HuH-7 (cell line): Measurements from ENCODE around the gene TTC12.

ENCODE experiments used
- DNase-seq: peaks from one replicate; pipeline ENCODE4 v3.0.0; 2011; ENCODE audit warnings: low spot score

Gene TTC12, protein sequence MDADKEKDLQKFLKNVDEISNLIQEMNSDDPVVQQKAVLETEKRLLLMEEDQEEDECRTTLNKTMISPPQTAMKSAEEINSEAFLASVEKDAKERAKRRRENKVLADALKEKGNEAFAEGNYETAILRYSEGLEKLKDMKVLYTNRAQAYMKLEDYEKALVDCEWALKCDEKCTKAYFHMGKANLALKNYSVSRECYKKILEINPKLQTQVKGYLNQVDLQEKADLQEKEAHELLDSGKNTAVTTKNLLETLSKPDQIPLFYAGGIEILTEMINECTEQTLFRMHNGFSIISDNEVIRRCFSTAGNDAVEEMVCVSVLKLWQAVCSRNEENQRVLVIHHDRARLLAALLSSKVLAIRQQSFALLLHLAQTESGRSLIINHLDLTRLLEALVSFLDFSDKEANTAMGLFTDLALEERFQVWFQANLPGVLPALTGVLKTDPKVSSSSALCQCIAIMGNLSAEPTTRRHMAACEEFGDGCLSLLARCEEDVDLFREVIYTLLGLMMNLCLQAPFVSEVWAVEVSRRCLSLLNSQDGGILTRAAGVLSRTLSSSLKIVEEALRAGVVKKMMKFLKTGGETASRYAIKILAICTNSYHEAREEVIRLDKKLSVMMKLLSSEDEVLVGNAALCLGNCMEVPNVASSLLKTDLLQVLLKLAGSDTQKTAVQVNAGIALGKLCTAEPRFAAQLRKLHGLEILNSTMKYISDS

DNA sequence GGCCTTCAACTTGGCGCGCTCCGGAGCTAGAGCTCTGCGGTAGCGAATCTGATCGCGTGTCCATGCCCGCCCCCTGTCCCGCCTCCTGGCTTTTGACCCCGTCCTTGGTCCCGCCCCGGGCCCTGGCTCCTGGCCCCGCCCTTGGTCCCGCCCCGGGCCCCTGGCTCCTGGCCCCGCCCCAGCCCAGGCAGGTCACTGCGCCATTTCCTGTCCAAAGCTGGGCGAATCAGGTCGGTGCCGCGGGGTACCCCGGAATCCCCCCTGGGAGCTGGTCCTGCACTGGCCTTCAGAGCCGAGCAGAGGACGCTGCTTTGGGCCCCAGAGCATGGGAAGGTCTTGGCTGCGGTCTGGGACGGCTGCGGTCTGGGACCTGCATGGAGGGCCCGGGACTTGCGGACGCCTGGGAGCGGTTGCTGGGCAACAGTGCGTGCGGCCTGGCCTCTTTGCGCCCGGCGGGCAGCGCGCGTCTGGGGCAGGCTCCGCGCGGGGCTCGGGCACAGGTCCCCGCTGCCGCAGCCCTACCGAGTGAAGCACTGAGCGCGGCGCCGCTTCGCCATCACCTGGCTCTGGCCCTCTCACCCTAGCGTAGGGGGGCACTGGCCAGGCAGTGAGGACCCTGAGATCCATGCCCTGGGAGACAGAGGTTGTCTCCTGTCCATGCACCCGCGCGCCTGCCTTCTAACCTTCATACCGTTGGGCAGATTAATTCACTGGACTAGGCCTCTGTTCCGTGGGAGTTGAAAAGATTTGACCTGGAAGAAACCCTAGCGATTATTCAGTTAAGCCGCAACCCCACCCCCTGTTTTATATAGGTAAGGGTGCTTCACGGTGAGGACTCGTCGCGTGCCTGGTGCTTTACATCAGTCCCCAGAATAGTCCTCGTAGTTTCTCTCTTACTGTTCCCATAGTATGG lies at the start of gene TTC12:
Gene TTC12 (plus strand): TSS at position 195 of the 913 bp plus-strand sequence. CDS start 1,675 bp downstream, outside the sequence.
- DNase-seq: peak; percentile 79

DNA sequence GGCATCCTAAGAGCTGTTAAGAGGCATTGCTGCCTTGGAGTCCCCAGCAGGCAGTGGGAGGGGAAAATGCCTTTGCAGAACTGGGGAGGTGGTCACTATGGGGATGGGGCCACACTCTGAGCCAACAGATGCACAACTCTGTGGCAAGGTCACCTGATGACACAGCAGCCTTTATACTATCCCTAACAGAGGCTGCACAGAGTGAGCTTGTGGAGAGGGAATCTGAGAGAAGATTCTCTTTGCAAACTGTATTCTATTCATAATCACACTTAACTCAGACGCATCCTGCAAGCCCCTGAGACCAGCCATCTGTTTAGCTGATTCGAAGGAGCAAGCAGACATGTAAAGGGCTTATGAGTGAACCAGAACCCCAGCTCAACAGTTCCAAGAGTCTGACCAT lies 49.0 kb upstream of the TTC12 start:
- no peak for DNase-seq

DNA sequence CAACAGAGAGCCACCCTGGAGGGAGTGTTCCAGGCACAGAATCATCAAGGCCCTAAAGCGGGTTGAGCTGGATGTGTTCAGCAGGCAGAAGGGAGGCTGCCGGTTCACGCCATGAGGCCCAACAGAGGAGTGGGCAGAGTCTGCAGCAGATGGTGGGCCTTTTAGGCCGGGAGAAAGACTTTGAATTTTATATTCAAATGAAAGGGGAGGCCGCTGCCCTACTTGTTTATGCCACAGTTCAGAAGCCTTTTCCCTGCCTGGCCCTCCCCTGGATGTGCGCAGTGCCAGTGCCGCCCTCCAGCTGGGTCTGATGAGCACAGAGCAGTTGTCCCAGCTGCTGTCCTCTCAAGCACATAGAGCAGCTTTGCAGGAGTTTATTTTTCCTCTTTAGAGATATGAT lies 46.9 kb upstream of the TTC12 start:
- no peak for DNase-seq

DNA sequence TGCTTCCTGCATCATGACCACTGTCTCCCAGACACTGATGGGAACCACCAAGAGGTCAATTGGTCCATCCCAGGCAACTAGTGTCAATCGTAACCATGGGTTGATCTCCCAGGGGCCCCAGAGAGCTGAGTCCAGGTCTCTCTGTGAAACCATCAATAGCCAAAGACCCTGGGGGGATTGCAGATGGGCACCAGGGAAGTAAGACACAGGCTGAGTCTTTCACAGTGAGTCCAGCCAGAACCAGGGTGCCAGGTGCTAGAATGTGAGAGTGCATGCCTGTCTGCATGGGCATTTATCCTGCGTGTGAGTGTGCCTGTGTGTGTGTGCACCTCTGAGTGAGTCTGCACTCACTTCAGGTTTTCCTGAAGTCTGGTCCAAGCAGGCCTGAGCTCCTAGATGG lies 45.3 kb upstream of the TTC12 start:
- no peak for DNase-seq

DNA sequence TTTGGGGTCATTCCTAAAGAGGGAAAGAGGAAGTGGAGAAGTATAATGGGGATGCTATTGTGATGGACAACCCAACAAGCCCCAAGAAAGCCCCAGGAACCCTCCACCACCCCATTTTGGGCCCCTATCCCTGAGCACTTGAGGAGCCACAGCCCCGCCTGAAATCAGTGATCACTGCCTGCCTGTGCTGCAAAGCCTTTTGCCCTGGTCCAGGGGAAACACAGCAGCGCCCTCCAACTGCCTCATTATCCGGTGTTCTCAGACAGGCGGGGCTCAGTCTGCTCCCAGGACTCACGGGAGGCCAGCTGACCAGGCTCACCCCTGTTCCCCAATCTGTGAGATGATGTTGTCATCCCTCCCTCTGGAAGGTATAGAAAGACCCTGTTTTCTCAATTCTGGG lies 44.7 kb upstream of the TTC12 start:
- no peak for DNase-seq

DNA sequence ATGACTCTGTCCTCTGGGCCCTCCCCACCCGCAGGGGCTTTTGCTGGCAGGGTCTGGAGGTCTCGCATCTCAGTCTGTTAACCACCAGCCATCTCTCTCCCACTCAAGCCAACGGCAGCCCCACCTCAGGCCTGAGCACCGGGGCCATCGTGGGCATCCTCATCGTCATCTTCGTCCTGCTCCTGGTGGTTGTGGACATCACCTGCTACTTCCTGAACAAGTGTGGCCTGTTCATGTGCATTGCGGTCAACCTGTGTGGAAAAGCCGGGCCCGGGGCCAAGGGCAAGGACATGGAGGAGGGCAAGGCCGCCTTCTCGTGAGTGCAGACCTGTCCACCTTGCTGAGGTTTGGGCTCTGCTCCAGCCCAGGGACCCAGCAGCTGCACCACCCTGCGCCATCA lies 44.3 kb upstream of the TTC12 start:
- no peak for DNase-seq

DNA sequence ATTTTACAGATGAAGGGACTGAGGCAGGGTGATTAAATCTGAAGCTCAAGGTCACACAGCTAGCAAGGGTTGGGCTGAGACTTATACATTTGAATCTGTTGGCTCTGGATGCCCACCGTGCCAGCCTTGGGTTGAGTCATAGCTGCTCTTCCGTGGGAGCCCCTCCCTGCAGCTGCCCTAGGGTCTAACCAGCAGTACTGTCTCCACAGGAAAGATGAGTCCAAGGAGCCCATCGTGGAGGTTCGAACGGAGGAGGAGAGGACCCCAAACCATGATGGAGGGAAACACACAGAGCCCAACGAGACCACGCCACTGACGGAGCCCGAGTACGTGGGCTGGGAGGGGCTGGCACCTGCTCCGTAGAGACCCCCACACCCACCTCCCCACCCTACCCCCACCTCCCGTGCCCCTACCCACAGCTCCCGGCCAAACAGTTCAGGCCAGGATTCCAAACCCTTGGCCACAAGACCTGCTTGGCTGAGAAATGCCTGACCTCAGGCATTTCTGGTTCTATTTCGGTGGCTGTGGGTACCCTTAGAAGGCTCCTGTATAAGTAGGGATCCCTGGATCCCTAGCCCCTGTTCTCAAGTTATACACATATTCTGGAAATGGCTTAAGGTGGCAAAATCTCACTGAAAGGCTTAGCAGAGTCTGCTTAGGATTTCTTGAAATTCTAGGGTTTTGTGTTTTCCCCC lies 42.7 kb upstream of the TTC12 start:
- DNase-seq: no peak

DNA sequence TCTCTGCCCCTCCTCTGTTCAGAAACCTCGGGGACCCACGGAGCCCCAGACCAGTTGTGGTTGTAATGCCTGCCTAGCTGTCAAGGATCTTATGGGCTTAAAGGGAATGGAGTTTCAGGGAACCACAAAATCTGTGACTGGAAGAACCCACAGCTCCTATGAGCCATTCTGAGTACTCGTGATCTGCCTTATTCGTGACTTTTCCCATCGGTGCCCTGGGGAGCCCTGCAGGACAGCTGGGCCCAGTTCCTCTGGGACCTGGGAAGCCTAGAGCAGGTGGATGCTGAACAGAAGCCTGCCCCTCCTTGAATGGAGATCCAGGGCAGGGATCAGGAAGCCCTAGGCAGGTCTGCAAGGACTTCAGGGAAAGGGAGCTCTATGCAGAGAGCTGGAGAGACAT lies 42.1 kb upstream of the TTC12 start:
- no peak for DNase-seq

DNA sequence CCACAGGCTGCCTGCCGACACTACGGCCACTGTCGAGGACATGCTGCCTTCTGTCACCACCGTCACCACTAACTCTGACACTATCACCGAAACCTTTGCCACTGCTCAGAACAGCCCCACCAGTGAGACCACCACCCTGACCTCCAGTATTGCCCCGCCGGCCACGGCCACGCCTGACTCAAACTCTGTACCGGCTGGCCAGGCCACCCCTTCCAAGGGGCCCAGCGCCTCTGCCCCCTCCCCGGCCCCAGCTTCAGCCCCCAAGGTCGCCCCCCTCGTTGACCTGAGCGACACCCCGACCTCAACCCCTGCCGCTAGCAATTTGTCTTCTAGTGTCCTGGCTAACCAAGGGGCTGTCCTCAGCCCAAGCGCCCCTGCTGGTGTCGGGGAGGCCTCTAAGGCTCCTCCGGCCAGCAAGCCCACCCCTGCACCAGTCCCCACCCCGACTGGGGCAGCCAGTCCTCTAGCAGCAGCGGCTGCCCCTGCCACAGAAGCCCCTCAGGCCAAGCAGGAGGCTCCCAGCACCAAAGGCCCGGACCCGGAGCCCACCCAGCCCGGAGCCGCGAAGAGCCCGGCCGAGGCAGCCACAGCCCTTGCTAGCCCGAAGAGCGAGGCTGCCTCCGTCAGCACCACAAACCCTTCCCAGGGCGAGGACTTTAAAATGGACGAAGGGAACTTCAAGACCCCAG lies 41.3 kb upstream of the TTC12 start:
- DNase-seq: no peak

DNA sequence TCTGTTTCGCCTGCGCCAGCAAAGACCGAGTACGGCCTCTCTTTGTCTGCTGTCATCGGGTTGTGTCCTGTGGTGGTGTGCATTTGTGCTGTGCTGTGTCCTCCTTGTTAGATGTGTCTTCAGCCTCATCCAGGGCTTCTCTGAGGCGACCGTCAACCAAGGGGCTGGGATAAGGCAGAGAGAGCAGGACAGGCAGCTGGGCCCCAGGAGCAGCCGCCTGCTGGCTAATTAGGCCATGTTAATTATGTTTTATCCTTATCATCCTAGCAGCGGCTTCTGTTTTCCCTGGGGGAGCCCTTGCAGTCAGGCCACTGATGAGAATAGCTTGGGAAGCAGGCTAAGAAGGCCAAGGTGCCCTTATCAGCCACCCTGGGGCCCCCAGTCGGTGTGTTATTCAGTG lies 40.7 kb upstream of the TTC12 start:
- DNase-seq: no peak

DNA sequence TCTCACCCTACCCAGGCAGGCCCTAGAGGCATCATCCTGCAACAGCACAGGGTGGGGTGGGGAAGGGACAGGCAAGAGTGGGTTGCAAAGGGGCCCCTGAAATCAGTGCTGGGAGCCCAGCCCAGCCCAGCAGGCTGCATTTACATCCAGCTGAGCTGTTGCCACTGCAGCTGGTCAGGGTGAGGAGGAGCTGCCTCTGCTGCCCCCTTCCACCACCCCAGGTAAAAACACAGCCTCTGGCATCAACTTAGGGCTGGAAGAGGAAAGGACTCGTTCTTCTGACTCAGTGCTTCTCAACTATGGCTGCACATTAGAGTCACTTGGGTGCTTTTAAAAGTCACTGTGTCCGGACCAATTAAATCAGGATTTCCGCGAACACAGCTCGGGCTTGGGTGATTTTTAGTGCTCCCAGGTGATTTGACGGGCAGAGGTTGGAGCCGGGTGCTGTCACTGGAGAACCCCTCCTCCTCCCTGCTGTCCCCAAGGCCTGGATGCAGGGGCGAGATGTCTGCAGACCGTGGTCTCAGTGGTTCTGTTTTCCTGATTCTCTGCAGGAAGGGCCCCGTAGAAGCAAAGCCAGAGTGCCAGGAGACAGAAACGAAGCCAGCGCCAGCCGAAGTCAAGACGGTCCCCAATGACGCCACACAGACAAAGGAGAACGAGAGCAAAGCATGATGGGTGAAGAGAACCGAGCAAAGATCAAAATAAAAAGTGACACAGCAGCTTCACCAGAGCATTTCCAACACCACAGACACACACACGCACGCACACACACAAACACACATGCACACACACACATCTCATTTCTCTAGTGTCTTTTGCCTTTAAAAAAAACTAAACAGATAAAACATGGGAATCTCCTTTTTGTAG lies 39.4 kb upstream of the TTC12 start:
- peak; percentile 36 for DNase-seq

DNA sequence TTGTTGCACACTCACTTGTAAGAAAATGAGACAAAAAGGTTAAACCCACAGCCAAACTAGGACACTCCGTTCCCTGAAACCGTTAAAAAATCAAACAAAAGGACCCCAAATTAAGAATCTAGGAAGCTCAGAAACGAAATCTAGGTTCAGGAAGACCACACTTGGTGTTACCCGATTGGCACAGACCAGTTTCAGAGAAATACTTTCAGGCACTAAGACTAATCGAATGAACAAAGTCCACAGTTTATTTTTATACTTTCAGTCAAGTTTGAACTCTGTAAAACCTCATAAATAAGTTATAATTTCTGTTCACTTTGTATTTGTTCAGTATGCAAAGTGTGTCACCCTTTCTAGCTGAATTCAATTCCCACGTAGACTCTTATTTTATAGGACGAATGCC lies 38.8 kb upstream of the TTC12 start:
- no peak for DNase-seq

DNA sequence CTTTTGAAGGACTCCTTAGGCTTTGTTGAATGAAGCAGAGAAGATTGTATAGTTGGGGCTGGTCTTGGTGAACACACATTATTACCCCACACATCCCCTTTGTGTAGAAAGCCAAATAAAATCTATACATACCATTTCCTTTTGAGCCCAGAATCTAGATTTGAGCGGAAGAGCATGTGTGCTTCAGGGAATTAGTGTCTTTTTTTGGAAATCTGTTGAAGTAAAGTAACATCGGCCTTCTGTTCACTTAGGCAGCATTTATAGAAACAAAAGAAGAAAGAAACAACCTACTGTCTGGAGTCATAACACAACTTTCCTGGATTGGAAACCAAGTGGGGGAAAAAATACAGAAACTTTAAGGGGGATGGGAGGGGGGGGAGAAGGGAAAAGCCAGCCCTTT lies 37.9 kb upstream of the TTC12 start:
- no peak for DNase-seq

DNA sequence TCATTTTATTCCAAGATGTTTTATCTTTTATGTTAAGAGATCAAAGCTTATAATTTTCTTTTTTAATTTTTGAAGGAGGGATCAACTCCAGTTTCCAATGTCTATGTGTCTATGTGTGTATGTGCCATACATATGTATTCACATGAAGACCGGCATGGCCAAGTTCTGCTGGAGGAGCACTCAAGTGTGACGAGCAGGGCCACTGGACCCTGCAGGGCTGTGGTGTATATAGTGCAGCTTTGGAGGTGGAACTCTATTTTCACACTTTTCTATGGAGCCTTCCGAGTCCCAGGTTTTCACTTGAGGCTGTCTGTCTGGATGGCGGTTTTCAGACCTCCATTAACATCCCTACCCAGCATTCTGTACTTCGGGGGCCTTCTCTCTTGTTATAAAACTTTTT lies 36.5 kb upstream of the TTC12 start:
- no peak for DNase-seq

DNA sequence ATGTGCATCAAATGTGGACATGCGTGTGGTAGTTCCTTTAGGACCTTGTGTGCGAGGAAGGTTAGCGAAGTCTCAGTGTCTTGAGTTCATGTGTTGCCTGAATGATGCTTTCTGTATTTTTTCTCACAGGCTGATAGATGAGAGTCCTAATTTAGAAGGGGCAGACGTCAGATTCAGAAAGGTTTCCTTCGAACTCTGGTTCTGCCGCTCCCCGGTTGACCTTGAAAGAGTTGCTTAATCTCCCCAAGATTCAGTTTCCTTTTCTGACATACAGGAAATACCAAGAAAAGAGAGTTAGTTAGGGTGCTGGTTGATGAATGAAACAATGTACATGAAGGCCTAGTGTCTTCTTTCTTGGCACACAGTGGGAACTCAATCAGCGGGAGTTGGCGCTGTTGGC lies 35.9 kb upstream of the TTC12 start:
- DNase-seq: no peak

DNA sequence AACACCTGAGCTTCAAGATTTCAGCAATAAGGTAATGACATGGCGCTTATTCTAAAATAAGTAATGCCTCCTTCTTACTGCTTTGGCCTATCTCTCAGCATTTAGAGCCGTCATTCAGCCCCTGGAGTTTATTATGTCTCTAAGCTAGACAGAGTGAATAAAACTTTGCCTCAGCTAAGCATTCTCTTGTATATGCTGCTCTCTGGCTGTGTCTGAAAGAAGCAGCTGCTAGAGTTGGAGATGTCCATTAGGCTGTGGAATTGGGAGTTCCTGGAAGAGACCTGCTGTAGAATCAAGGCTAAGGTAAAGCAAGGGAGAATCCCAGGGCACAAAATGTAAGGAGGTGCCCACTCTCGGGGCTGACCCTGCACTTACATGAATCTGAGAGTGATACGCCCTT lies 35.5 kb upstream of the TTC12 start:
- no peak for DNase-seq

DNA sequence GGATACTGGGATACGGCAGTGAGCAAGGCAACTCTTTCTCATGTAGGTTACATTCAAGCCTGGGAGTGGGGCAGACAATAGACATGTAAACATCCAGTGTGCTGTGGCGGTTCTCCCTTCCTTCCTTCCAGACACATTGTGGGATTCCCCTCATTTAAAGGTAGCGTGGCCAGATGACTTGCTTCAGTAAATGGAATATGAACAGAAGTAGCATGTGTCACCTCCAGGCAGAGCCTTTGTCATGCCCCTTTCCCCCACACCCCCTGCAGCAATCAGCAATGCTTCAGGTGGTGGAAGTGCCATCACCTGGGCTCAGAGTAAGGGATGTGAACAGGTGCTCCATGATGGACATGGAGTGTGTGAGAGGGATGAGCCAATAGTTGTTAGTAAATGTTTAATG lies 34.8 kb upstream of the TTC12 start:
- no peak for DNase-seq

DNA sequence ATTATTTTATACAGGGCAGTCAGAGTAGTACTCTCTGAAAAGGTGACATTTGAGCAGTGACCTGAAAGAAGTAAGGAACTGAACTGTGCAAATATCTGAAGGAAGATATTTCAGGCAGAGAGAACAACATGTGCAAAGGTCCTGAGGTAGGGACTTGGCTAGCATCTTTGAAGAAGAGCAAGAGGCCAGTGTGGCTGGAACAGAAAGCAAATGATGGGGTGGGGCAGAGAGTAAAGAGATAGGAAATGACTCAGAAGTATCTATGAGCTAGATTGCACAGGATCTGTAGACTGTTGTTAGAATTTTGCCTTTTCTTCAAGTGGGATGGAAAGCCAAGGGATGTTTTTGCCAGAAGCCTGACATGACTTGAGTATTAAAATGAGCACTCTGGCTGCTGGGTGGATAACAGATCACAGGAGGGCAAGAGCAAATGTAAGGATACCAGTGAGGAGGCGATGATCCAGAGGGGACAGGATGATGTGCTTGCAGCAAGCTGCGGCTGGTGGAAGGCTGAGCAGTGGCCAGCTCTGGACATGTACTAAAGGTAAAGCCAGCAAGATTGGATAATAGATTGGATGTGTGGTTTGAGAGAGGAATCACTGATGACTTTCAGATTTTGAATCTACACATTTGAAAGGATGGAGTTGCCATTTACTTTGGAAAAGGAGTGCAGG lies 33.2 kb upstream of the TTC12 start:
- no peak for DNase-seq

DNA sequence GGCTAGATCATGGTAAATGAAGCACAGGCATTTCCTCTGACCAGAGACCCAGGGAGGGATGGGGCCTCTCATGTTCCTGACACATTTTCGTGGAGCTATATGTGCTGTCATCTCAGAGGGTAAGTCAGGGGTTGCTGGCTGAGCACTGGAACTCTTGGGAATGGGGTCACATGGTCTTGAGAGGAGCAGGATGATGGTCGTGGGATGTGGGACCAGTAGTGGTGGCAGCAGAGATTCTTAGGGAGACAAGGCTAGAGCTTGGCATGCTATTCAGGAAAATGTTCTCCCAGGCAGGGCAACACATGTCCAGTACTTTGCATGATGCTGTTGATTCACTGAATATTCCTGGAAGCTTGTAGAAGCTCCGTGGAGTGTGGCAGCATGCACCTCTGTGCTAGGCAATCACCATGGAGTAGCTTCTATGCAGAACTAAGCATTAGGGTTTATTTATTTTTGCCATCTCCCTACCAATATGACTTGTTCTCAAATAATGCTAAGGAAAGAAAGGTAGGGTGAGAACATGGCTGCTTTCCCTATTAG lies 31.4 kb upstream of the TTC12 start:
- no peak for DNase-seq

DNA sequence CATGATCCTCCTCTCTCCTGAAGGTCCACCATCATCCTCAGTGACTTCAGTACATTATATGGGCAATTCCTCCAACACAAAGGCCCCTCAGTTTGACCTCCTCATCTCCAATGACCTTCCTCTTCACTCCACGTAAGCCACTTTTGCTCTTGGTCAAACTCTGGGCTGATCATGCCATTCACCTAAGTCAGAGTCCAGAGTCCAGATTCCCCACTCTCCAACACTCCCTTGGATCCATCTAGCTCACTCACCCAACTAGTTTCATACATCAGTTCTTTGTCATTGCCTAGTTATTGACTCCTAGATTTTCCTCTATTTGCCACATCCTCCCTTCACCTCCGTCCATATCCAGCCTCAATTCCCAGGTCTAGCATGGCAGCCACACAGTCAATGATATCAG lies 30.5 kb upstream of the TTC12 start:
- DNase-seq: no peak
